PFSK-1 (cell line): ENCODE results near the gene ENOPH1.

ENCODE experiments used
- POLR2AphosphoS5 ChIP-seq: IDR thresholded peaks from 2 replicates; pipeline ENCODE4 v1.6.1; 2012; ENCODE audit warnings: low read depth, mild to moderate bottlenecking, control low read depth, low read length, moderate library complexity
- TF ChIP-seq, protein P1 (sequence below), 2 experiments: IDR thresholded peaks; 2 replicates each; pipeline versions ENCODE4 v1.6.1 to v1.8.0; 2011 to 2012; ENCODE audit warnings: low read depth in 2 of 2, low read length in 2 of 2, control low read depth in 1 of 2, inconsistent platforms in 1 of 2, mild to moderate bottlenecking in 1 of 2, moderate library complexity in 1 of 2; ENCODE audit not compliant: insufficient read depth in 1 of 2

DNA sequence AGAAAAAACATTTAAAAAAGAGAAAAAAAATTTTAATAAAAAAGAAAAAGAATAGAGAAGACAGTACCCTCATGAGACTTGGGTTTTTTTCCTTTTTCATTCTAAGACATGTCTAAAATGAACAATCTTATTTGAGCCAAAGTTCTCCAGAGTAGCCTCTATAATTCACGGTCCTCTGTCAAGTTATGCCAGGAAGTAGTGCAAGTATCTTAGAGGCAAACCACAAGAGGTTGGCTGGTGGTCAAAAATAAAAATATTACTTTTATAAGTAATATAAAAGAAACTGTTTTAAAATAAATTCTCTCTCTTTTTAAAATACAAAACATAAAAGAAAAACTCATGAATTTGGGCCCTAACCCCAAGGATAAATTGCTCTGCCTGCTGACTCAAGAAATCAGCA lies 26.7 kb upstream of the ENOPH1 start:
- TF ChIP-seq, protein P1, sequence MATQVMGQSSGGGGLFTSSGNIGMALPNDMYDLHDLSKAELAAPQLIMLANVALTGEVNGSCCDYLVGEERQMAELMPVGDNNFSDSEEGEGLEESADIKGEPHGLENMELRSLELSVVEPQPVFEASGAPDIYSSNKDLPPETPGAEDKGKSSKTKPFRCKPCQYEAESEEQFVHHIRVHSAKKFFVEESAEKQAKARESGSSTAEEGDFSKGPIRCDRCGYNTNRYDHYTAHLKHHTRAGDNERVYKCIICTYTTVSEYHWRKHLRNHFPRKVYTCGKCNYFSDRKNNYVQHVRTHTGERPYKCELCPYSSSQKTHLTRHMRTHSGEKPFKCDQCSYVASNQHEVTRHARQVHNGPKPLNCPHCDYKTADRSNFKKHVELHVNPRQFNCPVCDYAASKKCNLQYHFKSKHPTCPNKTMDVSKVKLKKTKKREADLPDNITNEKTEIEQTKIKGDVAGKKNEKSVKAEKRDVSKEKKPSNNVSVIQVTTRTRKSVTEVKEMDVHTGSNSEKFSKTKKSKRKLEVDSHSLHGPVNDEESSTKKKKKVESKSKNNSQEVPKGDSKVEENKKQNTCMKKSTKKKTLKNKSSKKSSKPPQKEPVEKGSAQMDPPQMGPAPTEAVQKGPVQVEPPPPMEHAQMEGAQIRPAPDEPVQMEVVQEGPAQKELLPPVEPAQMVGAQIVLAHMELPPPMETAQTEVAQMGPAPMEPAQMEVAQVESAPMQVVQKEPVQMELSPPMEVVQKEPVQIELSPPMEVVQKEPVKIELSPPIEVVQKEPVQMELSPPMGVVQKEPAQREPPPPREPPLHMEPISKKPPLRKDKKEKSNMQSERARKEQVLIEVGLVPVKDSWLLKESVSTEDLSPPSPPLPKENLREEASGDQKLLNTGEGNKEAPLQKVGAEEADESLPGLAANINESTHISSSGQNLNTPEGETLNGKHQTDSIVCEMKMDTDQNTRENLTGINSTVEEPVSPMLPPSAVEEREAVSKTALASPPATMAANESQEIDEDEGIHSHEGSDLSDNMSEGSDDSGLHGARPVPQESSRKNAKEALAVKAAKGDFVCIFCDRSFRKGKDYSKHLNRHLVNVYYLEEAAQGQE (IDR thresholded peaks at IDR 0.05; ENCODE audit: insufficient read depth in 1 of 2, low read depth in 2 of 2, low read length in 2 of 2): no peak
- TF ChIP-seq POLR2AphosphoS5: no peak
